ENCODE results near the gene MAST4. TPM values are rescaled to one million over a fixed set of nuclear protein-coding genes. Genes with fewer than 3 reads are reported as not detected.

Gene MAST4
- total and polyA plus RNA-seq, 8 donors: 5.9 to 29.7 (median 10.0) TPM

- no peak for DNase-seq
- TF ChIP-seq CTCF (IDR thresholded peaks at IDR 0.05): peak in 1 of 4 donors; percentile 10
- Histone ChIP-seq H3K9me3 (no peaks in the 10 kb centered on the region), H3K4me1 (no peaks in the 10 kb centered on the region), H3K27ac (no peak overlapping the region), H3K4me3 (no peak overlapping the region), H3K36me3 (peaks cover 0 to 26% (median 3%) of the 10 kb centered on the region in 3 donors), H3K27me3 (no peaks in the 10 kb centered on the region)
- intact Hi-C loops (cut with DNase I): loop anchor here in 1 of 3 donors (10.0 kb wide), 1 partner anchor 55 kb away; no protein-coding TSS in a partner anchor
- WGBS, 2 donors: 42 to 46% methylated on average over 1 of the region's 1 CpG
- peak in 3 of 4 donors; percentile 49 to 60 (median 56) for ATAC-seq
- FAIRE-seq: no peak
Observed at GRCh38 chr5:67149951-67150523, 553.8 kb downstream of the MAST4 start.

- no peak for DNase-seq
Observed at GRCh38 chr5:67152400-67152799, 556.2 kb downstream of the MAST4 start.

GRCh38 chr5:67153292-67153691, 557.1 kb downstream of the MAST4 start:
- no peak for ATAC-seq
- Histone ChIP-seq H3K27me3 (no peaks in the 10 kb centered on the region), H3K4me1 (no peaks in the 10 kb centered on the region), H3K9me3 (no peaks in the 10 kb centered on the region), H3K27ac (no peak overlapping the region), H3K4me3 (no peak overlapping the region), H3K36me3 (peaks cover 0 to 19% (median 0%) of the 10 kb centered on the region in 3 donors)
- DNase-seq: no peak
- intact Hi-C loops (cut with DNase I): loop anchor here in 1 of 3 donors (10.0 kb wide), 1 partner anchor 52 kb away; no protein-coding TSS in a partner anchor
- FAIRE-seq: no peak
- no peak for TF ChIP-seq CTCF (IDR thresholded peaks at IDR 0.05)
- 73 to 79% methylated on average over 2 of the region's 2 CpGs for WGBS, 2 donors

More at GRCh38 chr5:67152400-67152799, 556.2 kb downstream of the MAST4 start:
- H3K27me3 ChIP-seq: no peaks in the 10 kb centered on the region
- FAIRE-seq (no peak), ATAC-seq (no peak)
- H3K4me1 ChIP-seq: no peaks in the 10 kb centered on the region
- WGBS, 2 donors: 85 to 91% methylated on average over 6 of the region's 6 CpGs
- TF ChIP-seq CTCF (IDR thresholded peaks at IDR 0.05): no peak
- H3K27ac ChIP-seq: no peak overlapping the region
- intact Hi-C loops (cut with DNase I): loop anchor here in 1 of 3 donors (10.0 kb wide), 1 partner anchor 52 kb away; no protein-coding TSS in a partner anchor
- no peak overlapping the region for H3K4me3 ChIP-seq
- H3K36me3 ChIP-seq: peaks cover 0 to 19% (median 0%) of the 10 kb centered on the region in 3 donors
- no peaks in the 10 kb centered on the region for H3K9me3 ChIP-seq

GRCh38 chr5:67154556-67155206, 558.5 kb downstream of the MAST4 start:
- TF ChIP-seq CTCF (IDR thresholded peaks at IDR 0.05): no peak
- no peaks in the 10 kb centered on the region for H3K4me1 ChIP-seq
- H3K4me3 ChIP-seq: no peak overlapping the region
- intact Hi-C loops (cut with DNase I): loop anchor here in 1 of 3 donors (10.0 kb wide), 1 partner anchor 50 kb away; no protein-coding TSS in a partner anchor
- WGBS, 2 donors: 64 to 67% methylated on average over 5 of the region's 5 CpGs
- no peak overlapping the region for H3K27ac ChIP-seq
- H3K36me3 ChIP-seq: peaks cover 0 to 19% (median 0%) of the 10 kb centered on the region in 3 donors
- no peak for DNase-seq
- ATAC-seq: peak in 1 of 4 donors; percentile 49
- no peaks in the 10 kb centered on the region for H3K27me3 ChIP-seq
- H3K9me3 ChIP-seq: no peaks in the 10 kb centered on the region
- no peak for FAIRE-seq

Data from pancreas (tissue), 10 donors.